Adrenal gland (tissue), 5 donors: ENCODE data around the gene OLIG1.

Source experiments
- CTCF ChIP-seq, 6 experiments: fragments of 450-650 bp in 4 of 6; fragments of 200-600 bp in 2 of 6; sonication (generic) in 1 of 6; IDR thresholded peaks; 1 replicate in 5 of 6; 2 replicates in 1 of 6; pipeline versions ENCODE4 v1.5.1 to v1.8.0; 2016 to 2021; ENCODE audit warnings: antibody characterized with exemption in 6 of 6, mild to moderate bottlenecking in 2 of 6, moderate library complexity in 1 of 6
- POLR2A ChIP-seq, 2 donors: fragments of 450-650 bp; IDR thresholded peaks; one replicate each; pipeline ENCODE4 v1.6.1; 2017; ENCODE audit warnings: antibody characterized with exemption in 2 of 2, mild to moderate bottlenecking in 2 of 2, moderate library complexity in 1 of 2
- donor health status: DM: no; HTN: no; CAD: no.

- TF ChIP-seq CTCF (IDR thresholded peaks at IDR 0.05): no peak
- no peak for TF ChIP-seq POLR2A (IDR thresholded peaks at IDR 0.05)
These were observed 49.3 kb upstream of the OLIG1 start for GRCh38 chr21:33020558-33021100.
